ENCODE results near the gene CDC42EP5.
"Not testable (repeated sequence)": the region's sequence is repeated elsewhere in the genome, so short reads cannot be mapped to it uniquely, and the experiment has no call there.

The CDC42EP5 gene

GRCh38 chr19:54507824-54508223 lies 34.7 kb upstream of the CDC42EP5 start:
- no peak for TF ChIP-seq ZFX (IDR thresholded peaks at IDR 0.05)
- TF ChIP-seq, protein P1, sequence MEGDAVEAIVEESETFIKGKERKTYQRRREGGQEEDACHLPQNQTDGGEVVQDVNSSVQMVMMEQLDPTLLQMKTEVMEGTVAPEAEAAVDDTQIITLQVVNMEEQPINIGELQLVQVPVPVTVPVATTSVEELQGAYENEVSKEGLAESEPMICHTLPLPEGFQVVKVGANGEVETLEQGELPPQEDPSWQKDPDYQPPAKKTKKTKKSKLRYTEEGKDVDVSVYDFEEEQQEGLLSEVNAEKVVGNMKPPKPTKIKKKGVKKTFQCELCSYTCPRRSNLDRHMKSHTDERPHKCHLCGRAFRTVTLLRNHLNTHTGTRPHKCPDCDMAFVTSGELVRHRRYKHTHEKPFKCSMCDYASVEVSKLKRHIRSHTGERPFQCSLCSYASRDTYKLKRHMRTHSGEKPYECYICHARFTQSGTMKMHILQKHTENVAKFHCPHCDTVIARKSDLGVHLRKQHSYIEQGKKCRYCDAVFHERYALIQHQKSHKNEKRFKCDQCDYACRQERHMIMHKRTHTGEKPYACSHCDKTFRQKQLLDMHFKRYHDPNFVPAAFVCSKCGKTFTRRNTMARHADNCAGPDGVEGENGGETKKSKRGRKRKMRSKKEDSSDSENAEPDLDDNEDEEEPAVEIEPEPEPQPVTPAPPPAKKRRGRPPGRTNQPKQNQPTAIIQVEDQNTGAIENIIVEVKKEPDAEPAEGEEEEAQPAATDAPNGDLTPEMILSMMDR (conservative IDR thresholded peaks at IDR 0.05), result no peak
- no peak overlapping the region for H3K27ac ChIP-seq

DNA sequence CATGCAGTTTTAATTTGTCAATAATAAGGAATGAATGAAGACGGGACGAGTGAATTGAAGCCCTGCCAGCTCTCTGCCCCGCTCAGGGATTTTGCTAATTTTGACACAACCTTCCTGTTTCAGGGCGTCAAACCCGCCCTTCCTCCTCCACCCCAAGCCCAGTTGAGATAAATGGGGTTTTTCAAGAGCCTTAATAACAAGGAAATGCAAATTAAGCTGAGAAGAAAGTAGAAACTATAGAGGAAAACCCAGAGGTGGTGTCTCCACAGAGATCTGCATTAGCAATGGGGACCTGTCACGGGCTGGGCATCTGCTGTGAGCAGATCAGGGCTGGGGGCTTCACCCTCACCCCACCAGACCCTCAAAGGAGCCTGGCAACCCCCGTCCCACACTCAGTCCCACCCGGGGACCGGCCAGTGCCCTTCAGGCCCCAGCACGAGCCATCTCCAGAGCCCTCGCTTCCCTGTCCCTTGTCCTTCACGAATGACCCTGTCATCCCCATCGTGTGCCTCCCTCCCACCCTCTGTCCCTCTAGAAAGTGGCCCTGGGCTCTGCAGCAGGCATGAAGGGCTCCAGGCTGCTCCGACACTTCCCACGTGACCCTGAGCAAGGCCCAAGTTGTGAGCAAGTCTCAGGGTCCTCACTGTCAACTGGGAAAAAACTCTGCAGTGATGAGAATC lies 34.1 kb upstream of the CDC42EP5 start:
- not testable (repeated sequence) for H3K27ac ChIP-seq

GRCh38 chr19:54506079-54506478 lies 33.0 kb upstream of the CDC42EP5 start:
- TF ChIP-seq, protein P1 (conservative IDR thresholded peaks at IDR 0.05), result no peak
- no peak for TF ChIP-seq ZFX (IDR thresholded peaks at IDR 0.05)
- H3K27ac ChIP-seq, result no peak overlapping the region

- not testable (repeated sequence) for H3K27ac ChIP-seq
Measured at GRCh38 chr19:54505542-54505941, 32.4 kb upstream of the CDC42EP5 start.

DNA sequence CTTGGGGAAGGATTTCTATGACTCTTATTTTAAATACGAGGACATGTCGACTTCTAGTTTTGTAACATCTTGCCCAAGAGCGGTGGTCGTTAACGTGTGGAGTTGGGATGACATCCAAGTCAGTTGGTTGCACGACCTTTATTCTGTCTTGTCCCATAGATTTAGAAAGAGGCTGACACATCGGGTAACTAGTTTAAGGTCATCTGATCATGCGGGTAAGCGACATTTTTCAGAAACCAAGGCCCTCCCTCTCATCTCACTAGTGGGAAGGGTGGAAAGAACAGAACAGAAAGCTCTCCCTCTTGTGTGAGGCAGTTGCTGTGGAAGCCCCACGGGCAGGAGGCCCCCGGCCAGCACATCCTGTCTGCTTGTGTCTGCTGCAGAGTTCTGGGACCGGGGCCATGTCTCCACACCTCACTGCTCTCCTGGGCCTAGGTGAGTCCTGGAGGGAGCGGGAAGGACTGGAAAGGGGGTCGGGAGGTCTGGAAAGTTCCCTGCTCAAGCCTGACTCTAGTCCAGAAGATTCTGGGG lies 29.5 kb upstream of the CDC42EP5 start, which contains the start of gene LAIR2:
TSS of gene LAIR2 (plus strand) at position 314 of the 531 bp plus-strand sequence. CDS start at position 402, 88 bp downstream.
- no peak within 1 kb of the TSS for H3K27ac ChIP-seq
- no peak for TF ChIP-seq ZFX (IDR thresholded peaks at IDR 0.05)
- TF ChIP-seq, protein P1 (conservative IDR thresholded peaks at IDR 0.05), result no peak

GRCh38 chr19:54498451-54498772 lies 25.3 kb upstream of the CDC42EP5 start:
- not testable (repeated sequence) for H3K27ac ChIP-seq

GRCh38 chr19:54497747-54498450 lies 24.8 kb upstream of the CDC42EP5 start:
- H3K27ac ChIP-seq, result not testable (repeated sequence)

DNA sequence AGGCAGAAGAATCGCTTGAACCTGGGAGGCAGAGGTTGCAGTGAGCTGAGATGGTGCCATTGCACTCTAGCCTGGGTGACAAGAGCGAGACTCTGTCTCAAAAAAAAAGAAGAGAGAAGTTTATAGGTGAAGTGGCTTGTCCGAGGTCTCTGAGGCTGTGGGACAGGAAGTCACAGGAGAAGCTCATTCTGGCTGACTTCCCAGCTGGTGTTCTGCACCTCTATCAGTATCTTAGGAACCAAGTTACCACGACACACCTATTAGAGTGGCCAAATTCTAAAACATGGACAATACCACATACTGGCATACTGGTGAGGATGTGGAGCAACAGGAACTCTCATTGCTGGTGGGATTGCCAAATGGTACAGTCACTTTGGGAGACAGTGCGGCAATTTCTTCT lies 22.2 kb upstream of the CDC42EP5 start:
- H3K27ac ChIP-seq, result not testable (repeated sequence)

DNA sequence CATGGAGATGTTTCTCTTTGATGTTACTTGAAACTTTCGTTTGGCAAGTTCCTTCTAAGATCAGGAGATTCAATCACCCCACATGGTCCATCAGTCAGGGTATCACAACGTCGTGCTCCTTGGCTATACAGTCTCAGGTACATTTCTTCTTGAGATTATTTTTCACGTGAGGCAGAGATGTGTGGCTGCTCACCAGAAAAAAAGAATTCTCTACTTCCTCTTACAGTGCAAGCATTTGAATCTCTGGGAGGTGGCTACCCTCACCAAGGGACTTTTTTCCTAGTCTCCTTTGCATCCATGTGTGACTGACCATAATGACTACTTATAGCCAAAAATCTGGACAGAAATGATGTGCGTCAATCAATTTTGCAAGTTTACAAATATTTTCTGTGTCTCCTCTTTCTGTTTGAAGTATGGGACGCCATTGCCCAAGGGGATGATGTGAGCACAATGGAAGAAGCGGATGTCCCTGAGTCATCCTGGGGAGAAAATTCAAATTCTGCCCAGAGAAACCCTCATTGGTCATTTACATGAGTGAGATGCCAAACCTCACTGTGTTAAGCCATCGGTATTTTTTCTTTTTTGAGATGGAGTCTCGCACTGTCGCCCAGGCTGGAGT lies 21.0 kb upstream of the CDC42EP5 start:
- no peak for TF ChIP-seq ZFX (IDR thresholded peaks at IDR 0.05)
- TF ChIP-seq, protein P1 (conservative IDR thresholded peaks at IDR 0.05), result no peak
- no peak overlapping the region for H3K27ac ChIP-seq

- H3K27ac ChIP-seq, result not testable (repeated sequence)
Measured at GRCh38 chr19:54493056-54493455, 20.0 kb upstream of the CDC42EP5 start.
